Measurements from ENCODE around the gene ZNF407.

GRCh38 chr18:75066936-75067335, 469.3 kb downstream of the ZNF407 start:
- TF ChIP-seq POLR2A (IDR thresholded peaks at IDR 0.05) (no peak), CTCF (IDR thresholded peaks at IDR 0.05) (no peak)

Data from heart left ventricle (tissue), 13 donors.